Hepatic stellate cell (primary cell): ENCODE data around the gene ZNF185.

Experiments
- DNase-seq: peaks from one replicate; pipeline ENCODE4 v3.0.0; 2011; ENCODE audit warnings: low spot score

ZNF185 gene

GRCh38 chrX:152917656-152918579, 20.1 kb downstream of the ZNF185 start:
- DNase-seq = no peak

DNA sequence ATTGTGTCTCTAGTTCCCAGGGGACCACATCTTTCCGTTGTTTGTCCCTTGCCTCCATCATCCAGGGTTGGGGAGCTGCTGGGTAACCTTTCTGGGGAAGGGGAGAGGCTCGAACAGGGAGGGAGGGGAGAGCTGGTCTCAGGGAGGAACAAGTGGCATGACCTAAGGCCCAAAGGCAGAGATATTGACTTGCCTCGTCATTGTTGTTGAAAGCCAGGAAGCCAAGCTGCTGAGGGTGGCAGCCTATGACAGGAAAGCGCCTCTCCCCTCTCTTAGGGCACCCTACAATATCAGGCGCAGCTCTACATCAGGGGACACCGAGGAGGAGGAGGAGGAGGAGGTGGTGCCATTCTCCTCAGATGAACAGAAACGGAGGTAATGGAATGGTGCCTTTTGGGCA, 20.8 kb downstream of the ZNF185 start:
- no peak for DNase-seq

GRCh38 chrX:152923599-152923998, 25.7 kb downstream of the ZNF185 start:
- no peak for DNase-seq

GRCh38 chrX:152925835-152926234, 28.0 kb downstream of the ZNF185 start:
- no peak for DNase-seq

DNA sequence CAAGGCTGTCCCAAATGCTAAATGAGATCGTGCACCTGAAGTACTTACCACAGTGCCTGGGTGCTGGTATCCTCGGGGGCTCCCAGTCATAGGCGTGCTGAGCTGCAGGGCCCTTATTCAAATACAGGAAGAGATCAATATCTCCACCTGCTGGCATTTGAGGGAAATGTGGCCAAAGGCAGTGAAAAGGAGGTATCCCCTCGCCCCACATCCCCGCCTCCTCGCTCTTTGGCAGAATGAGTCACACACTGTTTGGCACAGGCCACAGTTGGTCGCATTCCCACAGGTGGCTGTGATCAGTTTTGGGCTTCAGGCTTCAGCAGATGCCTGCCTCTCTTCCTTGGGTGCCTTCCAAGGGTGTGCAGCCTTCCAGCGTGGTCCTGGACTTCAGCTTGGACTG, 28.4 kb downstream of the ZNF185 start:
- DNase-seq = peak; percentile 64

- DNase-seq = no peak
Observed at GRCh38 chrX:152926923-152927322, 29.1 kb downstream of the ZNF185 start.

DNA sequence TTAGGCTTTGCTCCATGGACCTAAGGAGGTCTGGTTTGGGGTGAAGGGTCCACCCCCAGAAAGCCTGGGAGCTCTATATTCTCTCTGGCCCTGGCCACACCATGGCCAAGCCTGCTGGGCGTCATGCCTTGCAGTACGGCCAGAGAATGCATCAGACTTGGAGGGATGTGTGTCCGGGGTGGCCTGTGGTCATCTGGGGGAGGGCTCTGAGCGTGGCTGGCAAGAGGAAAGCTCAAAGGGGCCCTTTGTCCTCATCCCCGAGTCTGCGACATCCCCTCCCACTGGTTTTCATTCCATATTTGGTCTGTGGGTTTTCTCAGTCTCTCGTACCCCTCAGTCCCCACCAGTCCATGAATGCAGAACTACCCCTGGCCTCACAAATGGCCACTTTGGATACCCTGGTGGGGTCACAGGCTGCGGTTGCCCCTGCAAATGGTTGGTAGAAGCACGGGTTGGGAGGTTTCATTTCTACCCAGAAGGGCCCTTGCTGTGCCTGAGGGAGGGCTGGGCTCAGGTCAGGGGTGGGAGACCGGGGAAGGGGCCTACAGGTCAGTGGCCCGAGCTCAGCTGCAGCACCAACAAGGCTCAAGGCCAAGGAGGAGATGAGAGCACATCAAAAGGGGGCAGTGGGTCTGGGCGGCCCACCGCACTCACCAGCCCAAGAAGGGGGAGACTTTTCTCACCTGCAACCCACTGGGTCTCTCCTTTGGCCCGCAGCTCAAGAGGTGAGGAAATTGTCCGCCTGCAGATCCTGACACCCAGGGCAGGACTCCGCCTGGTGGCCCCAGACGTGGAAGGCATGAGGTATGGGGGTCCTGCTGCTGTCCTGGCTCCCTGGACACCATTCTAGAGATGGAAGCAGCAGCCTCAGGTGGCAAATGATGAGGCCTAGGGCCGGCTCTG, 30.2 kb downstream of the ZNF185 start:
- no peak for DNase-seq

DNA sequence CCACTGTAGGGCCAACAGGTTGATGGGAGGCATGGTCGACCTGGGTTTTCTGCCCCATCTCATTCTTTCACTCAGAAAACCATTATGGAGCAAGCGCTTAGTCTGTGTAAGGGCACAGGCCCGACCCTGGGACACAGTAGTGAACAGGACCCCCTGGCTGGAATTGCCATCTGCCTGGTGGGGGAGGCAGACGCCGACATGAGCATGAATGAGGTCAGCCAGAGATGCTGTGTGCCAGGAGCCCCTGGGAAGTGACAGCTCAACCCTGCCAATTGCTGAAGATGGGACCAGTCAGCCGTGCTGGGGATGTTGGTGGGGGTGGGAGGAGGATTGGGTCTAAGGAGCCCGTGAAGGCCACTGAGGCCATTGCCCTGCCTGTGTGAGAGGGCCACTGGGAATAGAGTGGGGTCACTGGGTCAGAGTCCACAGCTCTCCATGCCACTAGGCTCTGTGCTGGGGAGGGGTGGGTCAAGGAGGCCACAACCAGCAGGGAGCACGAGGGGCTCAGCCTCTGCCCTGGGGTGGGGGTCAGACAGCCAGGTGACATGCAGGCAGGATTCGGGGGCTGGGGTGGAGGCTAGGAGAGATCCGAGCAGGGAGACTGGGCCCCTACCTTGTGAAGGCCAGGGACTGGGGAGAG, 31.0 kb downstream of the ZNF185 start:
- no peak for DNase-seq

DNA sequence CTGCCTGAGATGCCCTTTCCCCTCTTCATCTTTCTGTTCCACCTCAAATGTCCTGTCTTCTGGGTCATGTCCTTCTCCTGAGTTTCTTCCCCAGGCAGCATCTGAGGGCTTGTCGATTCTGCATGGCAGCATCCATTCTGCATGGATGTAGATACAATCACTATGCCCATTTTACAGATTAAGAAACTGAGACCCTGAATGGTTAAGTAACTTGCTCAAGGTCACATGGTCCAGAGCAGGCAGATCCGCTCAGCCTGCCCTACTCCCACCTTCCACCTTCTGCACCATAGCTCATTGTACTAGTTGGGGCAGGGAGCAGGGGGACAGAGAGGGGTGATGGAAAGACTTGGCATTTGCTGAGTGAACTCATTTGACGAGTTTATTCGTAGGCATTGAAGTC, 32.0 kb downstream of the ZNF185 start:
- DNase-seq = no peak

GRCh38 chrX:152930516-152930915, 32.6 kb downstream of the ZNF185 start:
- no peak for DNase-seq

GRCh38 chrX:152932144-152932543, 34.3 kb downstream of the ZNF185 start:
- DNase-seq = no peak

DNA sequence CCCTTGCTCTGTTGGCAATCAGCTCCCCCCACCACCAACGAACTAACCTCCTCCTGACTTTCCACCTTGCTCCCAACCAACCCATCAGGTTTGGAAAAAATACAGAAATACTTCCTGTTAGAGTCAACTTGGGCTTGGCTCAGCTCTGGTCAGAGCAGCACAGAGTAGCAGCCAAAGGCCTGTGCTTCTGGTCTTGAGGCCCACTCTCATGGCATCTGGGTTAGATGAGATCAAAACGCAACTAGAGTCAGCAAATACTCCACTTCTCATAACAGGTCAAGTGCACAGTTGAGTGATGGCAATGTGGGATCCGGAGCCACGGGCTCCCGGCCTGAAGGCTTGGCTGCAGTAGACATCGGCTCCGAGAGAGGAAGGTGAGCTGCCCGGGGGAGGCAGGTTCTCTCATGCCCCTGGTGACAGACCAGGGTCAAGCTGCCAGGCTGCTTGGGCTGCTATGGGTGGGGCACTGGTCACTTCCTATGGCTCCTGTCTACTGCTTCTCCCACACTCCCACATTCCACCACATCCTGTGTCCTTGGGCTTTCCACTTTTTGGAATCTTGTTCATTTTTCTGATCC, 34.8 kb downstream of the ZNF185 start:
- DNase-seq = no peak

GRCh38 chrX:152936306-152936705, 38.4 kb downstream of the ZNF185 start:
- DNase-seq = no peak

DNA sequence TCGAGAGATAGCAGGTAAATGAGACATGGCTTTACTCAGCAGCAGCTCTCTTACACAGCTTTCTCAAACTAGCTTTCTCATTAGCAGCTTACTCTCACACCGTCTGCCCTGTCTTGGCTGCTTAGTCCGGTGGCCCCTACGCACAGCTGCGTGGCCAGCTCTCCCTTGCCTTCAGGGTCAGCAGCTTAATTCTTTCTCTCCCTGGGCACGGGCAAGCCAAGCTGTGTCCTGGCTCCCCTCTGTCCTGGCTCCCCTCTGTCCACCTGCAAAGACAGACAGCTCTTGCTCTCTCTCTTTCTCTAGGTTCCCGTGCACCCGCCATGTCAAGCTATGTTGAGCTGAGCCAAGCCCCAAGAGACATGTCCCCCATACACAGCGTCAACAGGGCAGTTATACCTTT, 39.4 kb downstream of the ZNF185 start:
- DNase-seq = no peak

- DNase-seq = peak; percentile 92
Observed at GRCh38 chrX:152941328-152942076, 43.6 kb downstream of the ZNF185 start.

DNA sequence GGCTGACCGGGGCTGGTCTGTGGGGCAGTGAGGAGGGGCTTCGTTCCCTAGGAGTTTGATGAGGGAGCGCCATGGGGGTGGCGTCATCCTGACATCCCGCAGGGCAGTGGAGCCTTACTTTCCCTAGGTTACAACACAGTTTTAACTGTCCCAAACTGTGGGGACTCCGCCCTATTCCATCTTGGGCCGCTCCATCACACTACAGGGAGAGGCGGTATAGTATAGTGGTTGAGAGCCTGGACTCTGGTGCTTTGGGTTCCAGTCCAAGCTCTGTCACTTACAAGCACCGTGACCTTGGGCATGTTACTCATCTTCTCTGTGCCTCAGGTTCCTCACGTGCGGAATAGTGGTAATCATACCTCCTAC, 44.2 kb downstream of the ZNF185 start:
- DNase-seq = no peak

GRCh38 chrX:152943826-152944225, 46.0 kb downstream of the ZNF185 start:
- no peak for DNase-seq

DNA sequence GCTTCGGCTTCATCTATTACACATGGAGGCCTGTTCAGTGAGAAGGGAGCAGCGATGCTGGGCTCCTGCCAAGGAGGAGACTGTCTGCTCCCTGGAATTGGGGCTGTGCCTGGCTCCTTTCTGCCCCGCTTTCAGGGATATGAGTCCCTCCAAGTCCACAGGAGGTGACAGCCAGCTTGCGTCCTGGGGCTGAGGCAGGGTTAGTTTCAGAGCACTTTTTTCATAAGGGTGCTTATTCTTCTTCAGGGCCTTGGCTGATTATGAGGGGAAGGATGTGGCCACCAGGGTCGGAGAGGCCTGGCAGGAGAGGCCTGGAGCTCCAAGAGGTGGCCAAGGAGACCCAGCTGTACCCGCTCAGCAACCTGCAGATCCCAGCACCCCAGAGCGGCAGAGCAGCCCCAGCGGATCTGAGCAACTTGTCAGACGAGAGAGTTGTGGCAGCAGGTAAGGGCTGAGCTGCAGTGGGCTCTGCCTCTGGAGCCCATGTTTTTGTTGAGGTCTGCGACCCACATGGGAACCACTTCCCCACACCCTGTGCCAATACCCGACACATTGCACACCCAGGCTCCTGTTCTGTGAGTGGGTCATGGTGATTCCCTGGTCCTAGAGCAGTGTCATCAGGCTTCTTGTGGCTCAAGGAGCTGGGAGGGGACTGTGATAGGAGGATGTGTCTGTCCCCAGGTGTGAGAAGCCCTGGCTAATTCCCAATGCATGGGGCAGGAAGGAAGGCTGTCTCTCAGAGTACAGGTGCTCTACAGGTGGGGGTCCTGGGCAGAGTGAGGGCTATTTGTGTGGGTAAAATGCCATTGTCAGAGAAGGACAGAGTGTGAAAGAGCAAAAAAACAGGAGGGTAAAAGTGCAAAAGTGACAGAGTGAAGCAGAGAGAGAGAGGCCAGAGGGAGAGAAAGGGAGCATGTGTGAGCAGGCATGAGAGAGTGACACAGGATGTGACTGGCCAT, 47.4 kb downstream of the ZNF185 start:
- no peak for DNase-seq

DNA sequence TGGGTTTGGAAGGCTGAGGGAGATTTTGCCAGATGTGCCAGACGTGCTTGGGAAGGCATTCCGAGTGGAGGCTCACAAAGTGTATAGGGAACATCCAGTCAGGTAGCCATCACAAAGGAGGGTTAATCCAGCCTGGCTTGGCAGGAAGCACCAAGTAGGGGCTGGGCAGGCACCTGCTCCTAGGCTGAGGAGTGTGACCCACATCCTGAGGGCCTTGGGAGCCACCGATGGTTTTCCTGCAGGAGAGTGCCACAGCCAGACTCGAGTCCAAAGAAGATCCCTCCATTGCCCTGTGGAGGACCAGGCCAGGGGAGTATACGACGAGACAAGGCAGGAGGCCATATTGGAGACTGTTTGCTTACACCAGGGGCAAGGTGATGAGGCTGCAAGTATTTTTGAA, 48.8 kb downstream of the ZNF185 start:
- DNase-seq = no peak
